H1 (cell line): ENCODE measurements around the gene SV2B. TPM values are rescaled to one million over a fixed set of nuclear protein-coding genes. Genes with fewer than 3 reads are reported as not detected.

Experiments used
- CTCF ChIA-PET: fragments of 300-600 bp; sonication (Branson Sonifier 250); formaldehyde crosslinking; loops from one replicate; lab custom pipeline; 2021; ENCODE audit not compliant: partially characterized antibody; lab: Charles Lee
- POLR2A ChIA-PET: fragments of 300-600 bp; sonication (Branson Sonifier 250); formaldehyde crosslinking; loops from one replicate; lab custom pipeline; 2021; ENCODE audit warnings: inconsistent platforms; ENCODE audit not compliant: partially characterized antibody; lab: Charles Lee
- DNase-seq, 2 experiments: peaks; one replicate each; pipeline versions ENCODE4 v3.0.0 to v3.0.0-alpha.2; 2010 to 2022; ENCODE audit warnings: low spot score in 2 of 2, low read depth in 1 of 2, mixed read lengths in 1 of 2
- FAIRE-seq: peaks from 2 replicates; lab custom pipeline; 2011; peaks lifted over from hg19 to GRCh38; lab: Jason Lieb, UNC
- H2AFZ ChIP-seq: 2 replicates; pipeline ENCODE4 v1.8.1; 2012; ENCODE audit warnings: low read length, inconsistent platforms
- H2AK5ac ChIP-seq: 2 replicates; pipeline ENCODE4 v1.6.1; 2013; ENCODE audit warnings: low read depth, low read length
- H2BK120ac ChIP-seq: replicated peaks from 2 replicates; pipeline ENCODE3; 2013; ENCODE audit warnings: low read depth, low read length, inconsistent platforms
- H2BK12ac ChIP-seq: 2 replicates; pipeline ENCODE4 v1.6.1; 2013; ENCODE audit warnings: low read depth, low read length
- H2BK15ac ChIP-seq: 2 replicates; pipeline ENCODE4 v1.6.1; 2013; ENCODE audit warnings: low read length
- H2BK20ac ChIP-seq: 2 replicates; pipeline ENCODE4 v1.6.1; 2013; ENCODE audit warnings: low read length
- H2BK5ac ChIP-seq: 2 replicates; pipeline ENCODE4 v1.6.1; 2013; ENCODE audit warnings: low read depth, low read length
- H3K14ac ChIP-seq: 2 replicates; pipeline ENCODE4 v1.6.1; 2013; ENCODE audit warnings: inconsistent platforms; ENCODE audit not compliant: insufficient read length
- H3K18ac ChIP-seq: 2 replicates; pipeline ENCODE4 v1.6.1; 2013; ENCODE audit warnings: low read length; ENCODE audit errors: extremely low read depth
- H3K23ac ChIP-seq: 2 replicates; pipeline ENCODE4 v1.6.1; 2013; ENCODE audit warnings: inconsistent platforms; ENCODE audit not compliant: insufficient read length
- H3K23me2 ChIP-seq: 2 replicates; pipeline ENCODE4 v1.6.1; 2013; ENCODE audit warnings: low read depth, low read length
- H3K27ac ChIP-seq: 2 replicates; pipeline ENCODE4 v1.6.1; 2011; ENCODE audit warnings: low read depth, low read length, inconsistent platforms
- H3K27me3 ChIP-seq, 4 experiments: replicated peaks in 1 of 4; 1 replicate in 1 of 4; 2 replicates in 3 of 4; pipeline versions ENCODE4 v1.6.1 to v1.8.1; 2011 to 2013; ENCODE audit warnings: low read length in 3 of 4, mild to moderate bottlenecking in 3 of 4, inconsistent platforms in 2 of 4, mixed read lengths in 2 of 4, moderate library complexity in 1 of 4; ENCODE audit not compliant: control insufficient read depth in 3 of 4, insufficient read depth in 3 of 4; ENCODE audit errors: extremely low read depth in 1 of 4
- H3K36me3 ChIP-seq, 4 experiments: 2 replicates each; pipeline versions ENCODE4 v1.6.1 to v1.8.1; 2011 to 2013; ENCODE audit warnings: mild to moderate bottlenecking in 4 of 4, low read length in 3 of 4, moderate library complexity in 2 of 4, control low read depth in 1 of 4, inconsistent platforms in 1 of 4; ENCODE audit not compliant: insufficient read depth in 4 of 4, control insufficient read depth in 2 of 4
- H3K4ac ChIP-seq: replicated peaks from 2 replicates; pipeline ENCODE3; 2013; ENCODE audit warnings: low read length, low read depth, mixed read lengths, inconsistent platforms; ENCODE audit not compliant: insufficient read length
- H3K4me1 ChIP-seq, 4 experiments: replicated peaks in 1 of 4; 1 replicate in 1 of 4; 2 replicates in 3 of 4; pipeline versions ENCODE4 v1.6.1 to v1.8.1; 2011 to 2013; ENCODE audit warnings: low read length in 3 of 4, inconsistent platforms in 2 of 4, mixed read lengths in 1 of 4; ENCODE audit not compliant: insufficient read depth in 4 of 4, control insufficient read depth in 3 of 4
- H3K4me2 ChIP-seq, 2 experiments: 2 replicates each; pipeline versions ENCODE4 v1.6.1 to v1.8.1; 2011 to 2013; ENCODE audit warnings: low read depth in 2 of 2, low read length in 2 of 2, control low read depth in 1 of 2, inconsistent platforms in 1 of 2, mild to moderate bottlenecking in 1 of 2; ENCODE audit not compliant: insufficient read depth in 1 of 2
- H3K4me3 ChIP-seq, 4 experiments: fragments of 200-600, 300-600 bp in 1 of 4; sonication (generic), shearing (Covaris generic), sonication (Bioruptor Twin) in 1 of 4; 2 replicates each; pipeline versions ENCODE4 v1.5.1 to v1.8.1; 2011 to 2016; ENCODE audit warnings: low read length in 4 of 4, low read depth in 3 of 4, control low read depth in 2 of 4, inconsistent platforms in 2 of 4, mild to moderate bottlenecking in 2 of 4, mixed read lengths in 1 of 4, moderate library complexity in 1 of 4; ENCODE audit not compliant: insufficient read depth in 2 of 4; ENCODE audit errors: extremely low read depth in 1 of 4
- H3K56ac ChIP-seq: replicated peaks from 2 replicates; pipeline ENCODE3; 2013; ENCODE audit warnings: low read depth, mild to moderate bottlenecking, mixed read lengths, low read length, inconsistent platforms; ENCODE audit not compliant: insufficient read length
- H3K79me1 ChIP-seq: 2 replicates; pipeline ENCODE4 v1.6.1; 2013; ENCODE audit warnings: low read depth, low read length, control low read depth
- H3K79me2 ChIP-seq, 2 experiments: 2 replicates each; pipeline versions ENCODE4 v1.6.1 to v1.8.1; 2012 to 2013; ENCODE audit warnings: low read length in 2 of 2, mild to moderate bottlenecking in 2 of 2, inconsistent platforms in 1 of 2; ENCODE audit not compliant: insufficient read depth in 2 of 2, control insufficient read depth in 1 of 2
- H3K9ac ChIP-seq, 4 experiments: replicated peaks in 1 of 4; 1 replicate in 1 of 4; 2 replicates in 3 of 4; pipeline versions ENCODE4 v1.6.1 to v1.8.1; 2011 to 2013; ENCODE audit warnings: low read depth in 3 of 4, low read length in 3 of 4, control low read depth in 2 of 4, mild to moderate bottlenecking in 2 of 4, moderate library complexity in 2 of 4, inconsistent platforms in 1 of 4; ENCODE audit errors: extremely low read depth in 1 of 4
- H3K9me3 ChIP-seq, 2 experiments: 2 replicates each; pipeline versions ENCODE4 v1.6.1 to v1.8.1; 2012 to 2013; ENCODE audit warnings: mild to moderate bottlenecking in 2 of 2, moderate library complexity in 2 of 2, control low read depth in 1 of 2, inconsistent platforms in 1 of 2, low read depth in 1 of 2, low read length in 1 of 2, mixed read lengths in 1 of 2; ENCODE audit not compliant: insufficient read depth in 2 of 2
- H4K20me1 ChIP-seq, 2 experiments: replicated peaks in 1 of 2; 2 replicates each; pipeline versions ENCODE3 to v1.8.1; 2011 to 2013; ENCODE audit warnings: inconsistent platforms in 2 of 2, low read length in 2 of 2, mild to moderate bottlenecking in 1 of 2; ENCODE audit not compliant: insufficient read depth in 2 of 2, control insufficient read depth in 1 of 2
- H4K5ac ChIP-seq: 2 replicates; pipeline ENCODE4 v1.6.1; 2013; ENCODE audit warnings: low read length, low read depth, mixed read lengths, inconsistent platforms; ENCODE audit not compliant: insufficient read length
- H4K8ac ChIP-seq: 2 replicates; pipeline ENCODE4 v1.8.0; 2013; ENCODE audit warnings: mild to moderate bottlenecking, moderate library complexity, low read length, inconsistent platforms; ENCODE audit not compliant: insufficient read depth; ENCODE audit errors: extremely low read depth
- H4K91ac ChIP-seq: replicated peaks from 2 replicates; pipeline ENCODE3; 2013; ENCODE audit warnings: low read length, mixed read lengths, inconsistent platforms; ENCODE audit not compliant: insufficient read length
- BACH1 ChIP-seq: IDR thresholded peaks from 2 replicates; pipeline ENCODE4 v1.6.1; 2012; ENCODE audit warnings: low read length, improper control_type of control experiment
- CREB1 ChIP-seq: IDR thresholded peaks from 2 replicates; pipeline ENCODE4 v1.6.1; 2012; ENCODE audit warnings: inconsistent platforms
- FOSL1 ChIP-seq: IDR thresholded peaks from 2 replicates; pipeline ENCODE4 v1.6.1; 2011; ENCODE audit warnings: mild to moderate bottlenecking, low read depth, low read length, moderate library complexity; ENCODE audit not compliant: insufficient read depth
- JUND ChIP-seq: IDR thresholded peaks from 2 replicates; pipeline ENCODE4 v1.6.1; 2011; ENCODE audit warnings: mild to moderate bottlenecking, improper control_type of control experiment, low read length
- KDM4A ChIP-seq: IDR thresholded peaks from one replicate; pipeline ENCODE4 v1.7.1; 2012; ENCODE audit warnings: low read depth, mild to moderate bottlenecking, moderate library complexity, low read length, inconsistent platforms; ENCODE audit not compliant: severe bottlenecking
- SAP30 ChIP-seq: fragments of 300-600 bp; sonication (generic); IDR thresholded peaks from 2 replicates; pipeline ENCODE4 v1.7.1; 2012; ENCODE audit warnings: low read length, moderate library complexity, mild to moderate bottlenecking, inconsistent platforms; ENCODE audit not compliant: insufficient read depth, insufficient replicate concordance
- SIRT6 ChIP-seq: IDR thresholded peaks from one replicate; pipeline ENCODE4 v1.7.1; 2012; ENCODE audit warnings: low read length, inconsistent platforms
- TAF7 ChIP-seq: optimal IDR thresholded peaks from 2 replicates; pipeline ENCODE3; 2011; ENCODE audit warnings: low read depth, mild to moderate bottlenecking, inconsistent platforms, low read length, moderate library complexity, borderline replicate concordance
- USF2 ChIP-seq: IDR thresholded peaks from 2 replicates; pipeline ENCODE4 v1.6.1; 2011; ENCODE audit warnings: low read length, improper control_type of control experiment
- ZNF274 ChIP-seq: IDR thresholded peaks from 2 replicates; pipeline ENCODE4 v1.7.0; 2012; ENCODE audit warnings: low read length, borderline replicate concordance; ENCODE audit errors: extremely low read depth
- WGBS, 2 experiments: shearing (Covaris generic) in 1 of 2; methylation state at CpG; one replicate each; pipeline versions ENCODE4 v1.1.6 to v1.1.7; 2013 to 2015; ENCODE audit warnings: low lambda C conversion rate in 2 of 2, mixed read lengths in 2 of 2, inconsistent platforms in 1 of 2, low coverage in 1 of 2, missing lambda C conversion rate in 1 of 2; ENCODE audit not compliant: insufficient replicate concordance in 2 of 2, insufficient coverage in 1 of 2, insufficient read length in 1 of 2; ENCODE audit errors: extremely low coverage in 1 of 2, missing lambda C conversion rate in 1 of 2; 5-methylcytosine and 5-hydroxymethylcytosine counted together
- polyA plus RNA-seq, 7 experiments: library from polyadenylated mRNA; depleted of rRNA in 3 of 7; stranded (reverse) in 5 of 7; unstranded in 2 of 7; fragments of >200 nt in 5 of 7; fragments of 200-250 nt in 2 of 7; gene quantifications; 1 replicate in 5 of 7; 2 replicates in 1 of 7; 4 replicates in 1 of 7; pipeline versions ENCODE4 v1.2.1 to v1.2.3, GENCODE V29; 2011 to 2013; ENCODE audit warnings: missing spikeins in 2 of 7, mixed read lengths in 2 of 7
- total RNA-seq: library from RNA; stranded (reverse); fragmentation: NEBNext Ultra II Directional; extraction: Animal tissue kit (Norgen Biotek cat#: 25700); gene quantifications from 2 replicates; pipeline ENCODE4 v1.2.1, GENCODE V29; 2021
- TF ChIP-seq, protein P1 (sequence below): IDR thresholded peaks from 2 replicates; pipeline ENCODE4 v1.6.1; 2012; ENCODE audit warnings: low read length, inconsistent platforms

The SV2B gene
- total and polyA plus RNA-seq, 2 of the 8 experiments (the other 6 are each of a cell fraction or from before 2014, with no cell fraction given) = 0.09 to 0.20 TPM

DNA sequence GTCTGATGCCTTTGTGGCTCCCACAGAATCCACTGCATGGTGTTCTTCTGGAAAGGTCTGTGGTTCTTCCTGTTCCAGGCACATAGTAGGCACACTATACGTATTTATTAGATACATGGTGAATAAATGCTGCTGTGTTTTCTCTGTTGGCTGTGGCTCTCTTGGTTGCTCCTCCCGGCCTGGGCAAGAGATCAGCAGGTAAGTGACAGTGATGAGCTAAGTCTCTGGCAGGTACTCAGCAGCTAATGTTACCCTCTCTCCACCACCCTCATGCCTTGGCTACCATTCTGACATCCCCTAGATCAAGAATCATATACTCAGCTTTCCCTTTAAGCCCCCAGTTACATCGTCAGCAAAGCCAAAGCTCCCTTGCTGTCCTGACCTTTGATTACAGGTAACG lies 8.4 kb downstream of the SV2B start:
- no peak for FAIRE-seq
- Histone ChIP-seq H3K79me2 (no peaks in the 10 kb centered on the region), H2BK5ac (no peak overlapping the region), H2AFZ (no peak overlapping the region), H2BK15ac (no peak overlapping the region), H2AK5ac (no peak overlapping the region), H4K91ac (no peak overlapping the region), H3K14ac (no peak overlapping the region), H4K5ac (no peak overlapping the region), H3K23me2 (no peaks in the 10 kb centered on the region), H2BK20ac (no peak overlapping the region), H3K79me1 (no peaks in the 10 kb centered on the region), H3K36me3 (no peaks in the 10 kb centered on the region), H3K18ac (no peak overlapping the region), H4K8ac (no peak overlapping the region), H3K9ac (no peak overlapping the region), H3K9me3 (no peaks in the 10 kb centered on the region), H2BK12ac (no peak overlapping the region), H3K4me2 (no peak overlapping the region), H3K4me3 (no peak overlapping the region), H2BK120ac (no peak overlapping the region), H3K4me1 (peaks cover 0 to 4% (median 0%) of the 10 kb centered on the region in 4 experiments; a peak in 3 of 7 replicates), H3K27me3 (peaks cover 0 to 2% (median under 1%) of the 10 kb centered on the region in 4 experiments; a peak in 2 of 7 replicates), H3K23ac (no peak overlapping the region), H3K56ac (no peak overlapping the region), H3K27ac (no peak overlapping the region), H4K20me1 (no peaks in the 10 kb centered on the region), H3K4ac (no peak overlapping the region)
- POLR2A ChIA-PET = interaction anchor here (1.2 to 1.5 kb wide), 2 partner anchors 8 to 11 kb away, joined by 3 to 7 read pairs; partner anchors contain the start of gene SV2B
- CTCF ChIA-PET = interaction anchor here (1.2 to 2.4 kb wide), 6 partner anchors 11 to 116 kb away, joined by 3 to 12 read pairs (median 6); no protein-coding TSS in a partner anchor
- DNase-seq = no peak
- 88% methylated on average over 4 of the region's 4 CpGs; no CpG with 5 or more reads in 1 of the 2 experiments for WGBS, 2 experiments
- TF ChIP-seq ZNF274 = no peak
- TF ChIP-seq FOSL1 = no peak
- TF ChIP-seq CREB1 = no peak
- no peak for TF ChIP-seq KDM4A
- TF ChIP-seq BACH1 = no peak
- TF ChIP-seq JUND = no peak
- no peak for TF ChIP-seq SAP30
- no peak for TF ChIP-seq SIRT6
- TF ChIP-seq, protein P1, sequence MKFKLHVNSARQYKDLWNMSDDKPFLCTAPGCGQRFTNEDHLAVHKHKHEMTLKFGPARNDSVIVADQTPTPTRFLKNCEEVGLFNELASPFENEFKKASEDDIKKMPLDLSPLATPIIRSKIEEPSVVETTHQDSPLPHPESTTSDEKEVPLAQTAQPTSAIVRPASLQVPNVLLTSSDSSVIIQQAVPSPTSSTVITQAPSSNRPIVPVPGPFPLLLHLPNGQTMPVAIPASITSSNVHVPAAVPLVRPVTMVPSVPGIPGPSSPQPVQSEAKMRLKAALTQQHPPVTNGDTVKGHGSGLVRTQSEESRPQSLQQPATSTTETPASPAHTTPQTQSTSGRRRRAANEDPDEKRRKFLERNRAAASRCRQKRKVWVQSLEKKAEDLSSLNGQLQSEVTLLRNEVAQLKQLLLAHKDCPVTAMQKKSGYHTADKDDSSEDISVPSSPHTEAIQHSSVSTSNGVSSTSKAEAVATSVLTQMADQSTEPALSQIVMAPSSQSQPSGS = no peak
- TF ChIP-seq TAF7 = no peak
- TF ChIP-seq USF2 = no peak
